Tibial nerve (tissue), 4 donors: ENCODE results near the gene ARID5B. TPM values are rescaled to one million over a fixed set of nuclear protein-coding genes. Genes with fewer than 3 reads are reported as not detected.
A peak's percentile ranks its signal among the peaks of the same experiment; 100 is the strongest.

Experiments
- DNase-seq, 2 donors: peaks; one replicate each; pipeline ENCODE4 v3.0.0-alpha.2; 2019; ENCODE audit warnings: low spot score in 2 of 2
- H3K27ac ChIP-seq, 4 donors: fragments of 200-600 bp; sonication (generic) in 3 of 4; one replicate each; pipeline ENCODE4 v1.5.1; 2017 to 2019; ENCODE audit warnings: mild to moderate bottlenecking in 1 of 4
- H3K27me3 ChIP-seq, 2 donors: fragments of 200-600 bp; sonication (generic) in 1 of 2; one replicate each; pipeline versions ENCODE4 v1.5.1 to v1.6.0; 2017 to 2019
- H3K36me3 ChIP-seq, 3 donors: fragments of 200-600 bp; sonication (generic); one replicate each; pipeline ENCODE4 v1.5.1; 2018 to 2019
- H3K4me1 ChIP-seq, 4 donors: fragments of 200-600 bp; sonication (generic) in 3 of 4; one replicate each; pipeline ENCODE4 v1.5.1; 2017 to 2019
- H3K4me3 ChIP-seq, 4 donors: fragments of 200-600 bp; sonication (generic) in 3 of 4; one replicate each; pipeline ENCODE4 v1.5.1; 2017 to 2019; ENCODE audit warnings: mild to moderate bottlenecking in 1 of 4, moderate library complexity in 1 of 4
- H3K9me3 ChIP-seq, 4 donors: fragments of 200-600 bp; sonication (generic) in 3 of 4; one replicate each; pipeline ENCODE4 v1.5.1; 2017 to 2019
- EP300 ChIP-seq, 2 donors: sonication (generic); formaldehyde crosslinking; IDR thresholded peaks; one replicate each; pipeline ENCODE4 v1.6.1; 2017; ENCODE audit warnings: antibody characterized with exemption in 2 of 2, mild to moderate bottlenecking in 1 of 2
- POLR2A ChIP-seq, 2 donors: fragments of 450-650 bp; IDR thresholded peaks; one replicate each; pipeline ENCODE4 v1.6.1; 2017; ENCODE audit warnings: antibody characterized with exemption in 2 of 2, mild to moderate bottlenecking in 2 of 2, moderate library complexity in 2 of 2
- WGBS, 2 donors: methylation state at CpG; one replicate each; pipeline ENCODE4 v1.1.5; 2018; 5-methylcytosine and 5-hydroxymethylcytosine counted together
- total RNA-seq, 4 donors: library from RNA; depleted of rRNA; stranded (reverse); fragments of >200 nt; gene quantifications; one replicate each; pipeline ENCODE4 v1.1.0, GENCODE V29; 2016
- TF ChIP-seq, protein P1 (sequence below), 5 experiments: fragments of 200-600 bp in 3 of 5; fragments of 450-650 bp in 2 of 5; sonication (generic) in 3 of 5; IDR thresholded peaks; one replicate each; pipeline ENCODE4 v1.5.1; 2016 to 2019; ENCODE audit warnings: antibody characterized with exemption in 5 of 5, mild to moderate bottlenecking in 3 of 5, moderate library complexity in 2 of 5

Gene ARID5B
- total RNA-seq, 4 donors from 2014 or later: 47.4 to 82.2 (median 62.6) TPM

- H3K4me3 ChIP-seq: no peak overlapping the region
- H3K27ac ChIP-seq: peak overlapping the region in 1 of 4 donors; percentile 34
- TF ChIP-seq, protein P1, sequence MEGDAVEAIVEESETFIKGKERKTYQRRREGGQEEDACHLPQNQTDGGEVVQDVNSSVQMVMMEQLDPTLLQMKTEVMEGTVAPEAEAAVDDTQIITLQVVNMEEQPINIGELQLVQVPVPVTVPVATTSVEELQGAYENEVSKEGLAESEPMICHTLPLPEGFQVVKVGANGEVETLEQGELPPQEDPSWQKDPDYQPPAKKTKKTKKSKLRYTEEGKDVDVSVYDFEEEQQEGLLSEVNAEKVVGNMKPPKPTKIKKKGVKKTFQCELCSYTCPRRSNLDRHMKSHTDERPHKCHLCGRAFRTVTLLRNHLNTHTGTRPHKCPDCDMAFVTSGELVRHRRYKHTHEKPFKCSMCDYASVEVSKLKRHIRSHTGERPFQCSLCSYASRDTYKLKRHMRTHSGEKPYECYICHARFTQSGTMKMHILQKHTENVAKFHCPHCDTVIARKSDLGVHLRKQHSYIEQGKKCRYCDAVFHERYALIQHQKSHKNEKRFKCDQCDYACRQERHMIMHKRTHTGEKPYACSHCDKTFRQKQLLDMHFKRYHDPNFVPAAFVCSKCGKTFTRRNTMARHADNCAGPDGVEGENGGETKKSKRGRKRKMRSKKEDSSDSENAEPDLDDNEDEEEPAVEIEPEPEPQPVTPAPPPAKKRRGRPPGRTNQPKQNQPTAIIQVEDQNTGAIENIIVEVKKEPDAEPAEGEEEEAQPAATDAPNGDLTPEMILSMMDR (IDR thresholded peaks at IDR 0.05): no peak
- no peak for TF ChIP-seq EP300 (IDR thresholded peaks at IDR 0.05)
- TF ChIP-seq POLR2A (IDR thresholded peaks at IDR 0.05): no peak
- no peaks in the 10 kb centered on the region for H3K27me3 ChIP-seq
- no peaks in the 10 kb centered on the region for H3K36me3 ChIP-seq
- no peaks in the 10 kb centered on the region for H3K9me3 ChIP-seq
- H3K4me1 ChIP-seq: peaks cover 0 to 5% (median 4%) of the 10 kb centered on the region in 4 donors
- DNase-seq: no peak
- 62 to 74% methylated on average over 7 of the region's 7 CpGs for WGBS, 2 donors
Measured at GRCh38 chr10:61964949-61965702, 63.6 kb downstream of the ARID5B start.

DNA sequence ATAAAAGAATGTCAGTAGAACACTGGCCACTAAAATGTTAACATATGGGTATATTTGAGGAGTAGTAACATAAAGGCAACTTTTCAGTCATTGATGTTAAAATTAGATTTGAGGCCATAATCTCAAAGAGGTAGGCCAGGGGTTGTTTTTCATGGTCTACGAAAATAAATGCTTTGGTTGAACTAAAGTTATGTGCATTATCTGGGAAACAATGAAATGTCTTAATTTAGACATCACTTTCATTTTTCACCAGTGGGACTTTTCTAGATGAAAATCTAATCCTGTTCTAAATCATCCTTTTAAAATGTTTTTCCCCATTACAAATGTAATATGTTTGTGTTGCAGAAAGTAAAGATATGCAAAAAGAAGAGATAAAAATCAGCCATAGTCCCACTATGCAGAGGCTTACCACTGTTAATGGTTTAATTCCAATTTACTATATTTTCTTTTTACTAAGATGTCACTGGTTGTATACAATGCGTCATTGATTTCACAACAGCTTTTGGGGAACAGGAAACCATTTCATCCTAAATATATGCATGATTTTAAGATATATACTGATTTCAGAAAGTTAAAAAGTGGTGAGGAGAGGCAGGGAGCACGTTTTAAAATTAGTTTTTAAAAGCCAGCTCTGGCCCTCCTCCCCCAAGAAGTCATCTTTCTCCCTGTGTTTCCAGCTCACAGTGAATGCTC, 64.3 kb downstream of the ARID5B start:
- WGBS, 2 donors: 61 to 68% methylated on average over 3 of the region's 3 CpGs
- H3K9me3 ChIP-seq: no peaks in the 10 kb centered on the region
- TF ChIP-seq, protein P1 (IDR thresholded peaks at IDR 0.05): no peak
- TF ChIP-seq EP300 (IDR thresholded peaks at IDR 0.05) (no peak), POLR2A (IDR thresholded peaks at IDR 0.05) (no peak)
- peaks cover 4 to 12% (median 5%) of the 10 kb centered on the region in 4 donors for H3K4me1 ChIP-seq
- no peak for DNase-seq
- H3K27me3 ChIP-seq: no peaks in the 10 kb centered on the region
- H3K4me3 ChIP-seq: no peak overlapping the region
- no peak overlapping the region for H3K27ac ChIP-seq
- H3K36me3 ChIP-seq: no peaks in the 10 kb centered on the region

DNA sequence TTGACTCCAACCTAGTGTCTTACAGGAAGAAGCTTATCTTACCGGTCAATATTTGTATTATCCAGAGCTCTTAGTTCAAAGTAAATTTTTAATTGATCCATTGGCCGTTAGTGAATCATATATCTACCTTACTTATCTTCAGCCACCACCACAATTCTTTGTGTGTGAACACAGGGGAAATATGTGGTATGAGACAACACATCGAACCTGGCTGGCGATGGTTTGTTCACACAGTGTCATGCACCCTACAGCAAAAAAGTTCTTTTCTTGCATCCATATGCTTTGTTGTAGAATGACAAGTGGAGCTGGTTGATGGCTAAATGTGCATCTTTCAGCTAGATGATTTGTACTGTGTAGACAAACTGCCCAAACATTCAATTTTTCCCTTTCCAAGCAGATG, 65.8 kb downstream of the ARID5B start:
- H3K27ac ChIP-seq: no peak overlapping the region
- H3K27me3 ChIP-seq: no peaks in the 10 kb centered on the region
- no peak overlapping the region for H3K4me3 ChIP-seq
- WGBS, 2 donors: 97 to 98% methylated on average over 4 of the region's 4 CpGs
- no peaks in the 10 kb centered on the region for H3K36me3 ChIP-seq
- no peak for DNase-seq
- H3K4me1 ChIP-seq: peaks cover 4 to 22% (median 9%) of the 10 kb centered on the region in 4 donors
- TF ChIP-seq EP300 (IDR thresholded peaks at IDR 0.05): no peak
- TF ChIP-seq, protein P1 (IDR thresholded peaks at IDR 0.05): no peak
- no peak for TF ChIP-seq POLR2A (IDR thresholded peaks at IDR 0.05)
- H3K9me3 ChIP-seq: no peaks in the 10 kb centered on the region

- peak overlapping the region in 3 of 4 donors; percentile 10 to 75 (median 65) for H3K27ac ChIP-seq
- no peaks in the 10 kb centered on the region for H3K27me3 ChIP-seq
- TF ChIP-seq POLR2A (IDR thresholded peaks at IDR 0.05): no peak
- TF ChIP-seq, protein P1 (IDR thresholded peaks at IDR 0.05): no peak
- TF ChIP-seq EP300 (IDR thresholded peaks at IDR 0.05): no peak
- no peak overlapping the region for H3K4me3 ChIP-seq
- WGBS, 2 donors: 67 to 74% methylated on average over 6 of the region's 6 CpGs
- no peak for DNase-seq
- H3K4me1 ChIP-seq: peaks cover 4 to 51% (median 26%) of the 10 kb centered on the region in 4 donors
- H3K36me3 ChIP-seq: no peaks in the 10 kb centered on the region
- H3K9me3 ChIP-seq: no peaks in the 10 kb centered on the region
Measured at GRCh38 chr10:61970182-61971002, 68.9 kb downstream of the ARID5B start.
